Right lobe of liver (tissue), 4 donors: ENCODE results near the gene DCTN2.

Experiments used
- CTCF ChIP-seq, 4 donors: fragments of 200-600 bp in 3 of 4; fragments of 450-650 bp in 1 of 4; IDR thresholded peaks; one replicate each; pipeline versions ENCODE4 v1.5.1 to v1.8.0; 2016 to 2022; ENCODE audit warnings: antibody characterized with exemption in 4 of 4, mild to moderate bottlenecking in 2 of 4
- POLR2A ChIP-seq: fragments of 450-650 bp; IDR thresholded peaks from one replicate; pipeline ENCODE4 v1.6.1; 2017; ENCODE audit warnings: antibody characterized with exemption, mild to moderate bottlenecking
- donor health status: DM: no; HTN: no; CAD: no.
- donor health status: DM: no; HTN: no; CAD: no.
- donor health status: DM: no; HTN: yes; CAD: no.

- TF ChIP-seq CTCF (IDR thresholded peaks at IDR 0.05) (no peak), POLR2A (no peak)
These were observed 31.0 kb downstream of the DCTN2 start for GRCh38 chr12:57515934-57516541.
